AG04450 (cell line): ENCODE data around the gene NAA80. TPM values are rescaled to one million over a fixed set of nuclear protein-coding genes. Genes with fewer than 3 reads are reported as not detected.

ENCODE experiments used
- CTCF ChIA-PET: fragments of 300-600, 350-600 bp; formaldehyde crosslinking; extraction: SDS; loops from one replicate; lab custom pipeline; 2022; ENCODE audit warnings: antibody characterized with exemption, inconsistent platforms; lab: Charles Lee
- POLR2A ChIA-PET: fragments of 350-600 bp; formaldehyde crosslinking; extraction: SDS; loops from one replicate; lab custom pipeline; 2021; ENCODE audit warnings: antibody characterized with exemption, inconsistent platforms; lab: Yijun Ruan, JAX
- DNase-seq: peaks from one replicate; pipeline ENCODE4 v3.0.0-alpha.2; 2011; ENCODE audit warnings: low read depth, low spot score
- H3K27ac ChIP-seq: one replicate; pipeline ENCODE4 v1.5.1; 2012; ENCODE audit warnings: low read depth, low read length, control low read depth
- H3K27me3 ChIP-seq: one replicate; pipeline ENCODE4 v1.6.0; 2012; ENCODE audit warnings: low read length; ENCODE audit not compliant: control insufficient read depth, insufficient read depth
- H3K4me3 ChIP-seq: 2 replicates; pipeline ENCODE4 v1.5.1; 2011; ENCODE audit warnings: mild to moderate bottlenecking, low read depth, low read length, control low read depth
- H3K9me3 ChIP-seq: 2 replicates; pipeline ENCODE4 v1.5.1; 2012; ENCODE audit warnings: low read length; ENCODE audit not compliant: control insufficient read depth, insufficient read depth
- CTCF ChIP-seq: IDR thresholded peaks from 2 replicates; pipeline ENCODE4 v1.5.1; 2011; ENCODE audit warnings: low read depth, low read length, control low read depth, inconsistent platforms
- polyA plus RNA-seq: library from polyadenylated mRNA; depleted of rRNA; stranded (reverse); fragments of >200 nt; gene quantifications from 2 replicates; pipeline ENCODE4 v1.2.3, GENCODE V29; 2011

The NAA80 gene
- polyA plus RNA-seq, 1 experiment = 2.0 TPM

GRCh38 chr3:50330330-50330729 is 31.1 kb upstream of the NAA80 start:
- no peak for TF ChIP-seq CTCF
- POLR2A ChIA-PET = interaction anchor here (0.6 kb wide), 1 partner anchor 11 kb away, joined by 3 read pairs; no protein-coding TSS in a partner anchor
- CTCF ChIA-PET = interaction anchor here (1.1 to 1.5 kb wide), 2 partner anchors 9 to 136 kb away, joined by 3 to 5 read pairs; no protein-coding TSS in a partner anchor

DNA sequence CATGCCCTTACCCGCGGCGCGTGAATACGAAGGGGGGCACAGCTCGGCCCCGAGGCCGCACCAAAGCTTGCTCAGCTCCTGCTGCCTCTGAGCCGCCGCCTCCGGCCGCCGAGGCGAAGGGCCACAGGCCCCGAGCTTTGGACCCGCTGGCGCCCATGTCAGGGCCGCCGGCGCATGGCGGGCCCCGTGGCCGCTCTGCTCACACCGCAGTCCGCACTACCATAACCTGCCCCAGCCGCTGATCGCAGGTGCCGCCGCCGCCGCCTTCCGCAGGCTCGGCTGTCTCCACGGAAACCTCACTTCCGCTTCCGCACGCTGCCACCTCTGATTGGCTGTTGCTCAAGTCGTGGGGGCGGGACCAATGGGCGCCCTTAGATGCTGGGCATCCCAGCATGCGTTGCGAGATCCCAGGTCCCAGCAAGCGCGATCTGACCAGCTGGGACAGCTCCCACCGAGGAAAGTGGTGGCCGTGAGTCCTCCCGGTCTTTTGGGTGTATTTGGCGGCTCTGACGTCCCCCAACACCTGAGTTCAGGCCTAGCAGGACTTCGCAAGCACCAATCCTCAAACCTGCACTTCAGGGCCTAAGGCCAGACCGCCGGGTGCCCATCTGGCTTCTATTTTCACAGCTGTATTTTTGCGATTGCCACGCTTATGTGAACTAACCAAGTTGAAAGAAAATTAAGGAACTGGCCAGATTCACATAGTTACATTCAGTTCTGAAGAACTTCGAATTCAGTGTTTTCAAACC is 28.9 kb upstream of the NAA80 start, which contains the start of gene TUSC2:
TUSC2 (minus strand) TSS at position 281 of the 749 bp plus-strand sequence; CDS start at position 157, 124 bp downstream.
- Histone ChIP-seq H3K4me3 (peak within 1 kb of the TSS; percentile 87), H3K9me3 (no peaks in the 10 kb centered on the region; the same call in 1 of the 2 replicates), H3K27me3 (no peaks in the 10 kb centered on the region), H3K27ac (peak within 1 kb of the TSS; percentile 73)
- POLR2A ChIA-PET = interaction anchor here (0.6 to 2.2 kb wide), 5 partner anchors 8 to 44 kb away, joined by 4 to 22 read pairs (median 7); partner anchors contain the start of genes CYB561D2, IFRD2 and NPRL2
- DNase-seq = peak; percentile 82
- no peak for TF ChIP-seq CTCF
- CTCF ChIA-PET = interaction anchor here (0.7 to 0.8 kb wide), 2 partner anchors 19 to 771 kb away, joined by 3 to 4 read pairs; no protein-coding TSS in a partner anchor

More at GRCh38 chr3:50330330-50330729, 31.1 kb upstream of the NAA80 start:
- no peak overlapping the region for H3K4me3 ChIP-seq
- peak overlapping the region; percentile 11 for H3K27ac ChIP-seq
- no peaks in the 10 kb centered on the region for H3K27me3 ChIP-seq
- H3K9me3 ChIP-seq = no peaks in the 10 kb centered on the region; the same call in 1 of the 2 replicates
- no peak for DNase-seq

DNA sequence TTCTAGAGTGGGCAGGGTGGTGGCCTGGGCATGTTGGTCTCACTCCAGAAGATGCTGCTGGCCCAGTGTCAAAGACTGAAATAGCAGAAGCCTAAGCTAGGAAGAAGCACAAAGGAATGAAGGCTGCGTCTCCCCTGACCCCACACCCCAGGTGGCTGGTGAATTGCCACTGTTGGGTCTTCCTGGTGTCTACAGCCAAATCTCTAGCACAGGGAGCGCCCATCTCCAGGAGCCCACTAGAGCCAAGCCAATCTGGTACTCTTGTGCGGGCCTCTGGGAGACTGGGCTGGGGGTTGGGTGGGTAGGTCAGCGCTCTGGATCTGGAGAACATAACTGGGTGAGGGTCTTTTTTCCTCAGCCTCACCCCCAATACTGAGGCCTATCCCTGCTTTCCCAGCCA is 27.9 kb upstream of the NAA80 start:
- TF ChIP-seq CTCF = no peak
- ChIA-PET CTCF (no interaction called here), POLR2A (interaction anchor here (0.6 to 2.2 kb wide), 3 partner anchors 9 to 43 kb away, joined by 5 to 22 read pairs (median 7); partner anchors contain the start of genes CYB561D2 and NPRL2)
- Histone ChIP-seq H3K9me3 (no peaks in the 10 kb centered on the region; the same call in 1 of the 2 replicates), H3K27me3 (no peaks in the 10 kb centered on the region), H3K27ac (no peak overlapping the region), H3K4me3 (peak overlapping the region; percentile 87)
- DNase-seq = no peak

- no peak for TF ChIP-seq CTCF
- Histone ChIP-seq H3K4me3 (no peak overlapping the region), H3K9me3 (no peaks in the 10 kb centered on the region; the same call in 1 of the 2 replicates), H3K27me3 (no peaks in the 10 kb centered on the region), H3K27ac (no peak overlapping the region)
- no peak for DNase-seq
- ChIA-PET POLR2A (no interaction called here), CTCF (interaction anchor here (0.8 kb wide), 1 partner anchor 70 kb away, joined by 3 read pairs; no protein-coding TSS in a partner anchor)
Observed at GRCh38 chr3:50326182-50326541, 27.0 kb upstream of the NAA80 start.
